ENCODE data around the gene GOLGA6L10.
"Not testable (repeated sequence)": the region's sequence is repeated elsewhere in the genome, so short reads cannot be mapped to it uniquely, and the experiment has no call there.

Gene GOLGA6L10

GRCh38 chr15:82342632-82343374 is 6.5 kb downstream of the GOLGA6L10 start:
- peak; percentile 24 for DNase-seq

GRCh38 chr15:82338573-82338972 is 10.7 kb downstream of the GOLGA6L10 start:
- DNase-seq: not testable (repeated sequence)

GRCh38 chr15:82338053-82338452 is 11.2 kb downstream of the GOLGA6L10 start:
- DNase-seq: not testable (repeated sequence)

GRCh38 chr15:82337051-82337450 is 12.2 kb downstream of the GOLGA6L10 start:
- not testable (repeated sequence) for DNase-seq

GRCh38 chr15:82336180-82336647 is 13.1 kb downstream of the GOLGA6L10 start:
- not testable (repeated sequence) for DNase-seq

- not testable (repeated sequence) for DNase-seq
These were observed 14.3 kb downstream of the GOLGA6L10 start for GRCh38 chr15:82335006-82335405.

GRCh38 chr15:82334554-82334932 is 14.7 kb downstream of the GOLGA6L10 start:
- not testable (repeated sequence) for DNase-seq

- not testable (repeated sequence) for DNase-seq
These were observed 15.4 kb downstream of the GOLGA6L10 start for GRCh38 chr15:82333603-82334553.

GRCh38 chr15:82332711-82333602 is 16.3 kb downstream of the GOLGA6L10 start:
- DNase-seq: not testable (repeated sequence)

- DNase-seq: not testable (repeated sequence)
These were observed 17.5 kb downstream of the GOLGA6L10 start for GRCh38 chr15:82331576-82332304.

GRCh38 chr15:82330921-82331320 is 18.4 kb downstream of the GOLGA6L10 start:
- not testable (repeated sequence) for DNase-seq

GRCh38 chr15:82329039-82329438 is 20.2 kb downstream of the GOLGA6L10 start:
- DNase-seq: not testable (repeated sequence)

- DNase-seq: not testable (repeated sequence)
These were observed 21.9 kb downstream of the GOLGA6L10 start for GRCh38 chr15:82327372-82327771.

- not testable (repeated sequence) for DNase-seq
These were observed 22.4 kb downstream of the GOLGA6L10 start for GRCh38 chr15:82326896-82327295.

GRCh38 chr15:82325646-82326045 is 23.6 kb downstream of the GOLGA6L10 start:
- DNase-seq: not testable (repeated sequence)

GRCh38 chr15:82324831-82325230 is 24.4 kb downstream of the GOLGA6L10 start:
- DNase-seq: not testable (repeated sequence)

GRCh38 chr15:82322488-82322887 is 26.8 kb downstream of the GOLGA6L10 start:
- DNase-seq: not testable (repeated sequence)

- not testable (repeated sequence) for DNase-seq
These were observed 28.4 kb downstream of the GOLGA6L10 start for GRCh38 chr15:82320861-82321260.

GRCh38 chr15:82319522-82320278 is 29.6 kb downstream of the GOLGA6L10 start:
- not testable (repeated sequence) for DNase-seq

GRCh38 chr15:82318281-82318680 is 31.0 kb downstream of the GOLGA6L10 start:
- DNase-seq: not testable (repeated sequence)

GRCh38 chr15:82317516-82317915 is 31.8 kb downstream of the GOLGA6L10 start:
- DNase-seq: not testable (repeated sequence)
